Activated T-cell treated with anti-CD3 and anti-CD28 coated beads for 4 hours (primary cell): ENCODE measurements around the gene SLCO2A1.

ENCODE experiments used
- DNase-seq: peaks from one replicate; pipeline ENCODE4 v3.0.0-alpha.2; 2020

Gene SLCO2A1

DNA sequence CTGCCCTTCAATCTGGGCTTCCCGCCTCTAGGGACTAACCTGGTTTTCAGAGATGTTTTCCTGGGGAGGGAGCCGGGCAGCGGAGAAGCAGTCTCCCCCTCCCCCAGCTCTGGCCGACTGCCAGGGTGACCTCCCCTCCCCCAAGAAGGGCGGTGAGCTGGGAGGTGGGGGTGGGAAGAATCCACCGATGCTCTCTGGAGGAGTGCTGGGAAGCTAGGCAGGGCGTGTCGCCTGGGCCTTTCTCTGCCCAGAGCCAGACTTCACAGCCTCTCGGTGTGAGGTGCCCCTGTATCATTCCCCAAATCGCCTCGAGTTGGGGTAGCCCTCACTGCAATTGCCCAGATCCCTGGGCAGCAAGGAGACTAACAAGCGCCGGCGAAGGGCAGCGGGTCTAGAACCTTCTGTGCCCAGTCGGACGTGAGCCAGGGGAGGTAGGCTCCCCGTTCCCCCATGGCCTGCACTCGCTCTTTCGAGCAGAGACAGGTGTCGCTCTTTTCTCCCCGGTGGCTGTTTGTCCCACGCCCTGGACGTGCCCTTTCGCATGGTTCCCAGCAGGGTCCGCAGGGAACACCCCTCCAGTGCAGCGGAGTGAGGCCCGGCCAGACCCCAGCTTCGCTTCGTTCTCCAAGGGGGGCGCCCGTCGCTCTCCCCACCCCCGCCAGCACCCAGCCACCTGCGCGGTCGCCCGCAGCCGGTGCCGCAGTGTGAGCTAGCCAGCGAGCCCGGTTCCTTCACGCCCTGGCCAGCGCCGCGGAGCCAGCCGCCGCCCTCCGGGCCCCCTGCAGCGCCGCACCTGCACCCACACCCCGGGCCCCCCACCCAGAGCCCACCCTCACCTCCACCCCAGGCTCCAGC lies 135.1 kb downstream of the SLCO2A1 start:
- no peak for DNase-seq

GRCh38 chr3:133893683-133894352 lies 135.9 kb downstream of the SLCO2A1 start:
- no peak for DNase-seq

- DNase-seq = no peak
Measured at GRCh38 chr3:133892541-133893231, 137.0 kb downstream of the SLCO2A1 start.

GRCh38 chr3:133891662-133892378 lies 137.9 kb downstream of the SLCO2A1 start:
- DNase-seq = no peak

DNA sequence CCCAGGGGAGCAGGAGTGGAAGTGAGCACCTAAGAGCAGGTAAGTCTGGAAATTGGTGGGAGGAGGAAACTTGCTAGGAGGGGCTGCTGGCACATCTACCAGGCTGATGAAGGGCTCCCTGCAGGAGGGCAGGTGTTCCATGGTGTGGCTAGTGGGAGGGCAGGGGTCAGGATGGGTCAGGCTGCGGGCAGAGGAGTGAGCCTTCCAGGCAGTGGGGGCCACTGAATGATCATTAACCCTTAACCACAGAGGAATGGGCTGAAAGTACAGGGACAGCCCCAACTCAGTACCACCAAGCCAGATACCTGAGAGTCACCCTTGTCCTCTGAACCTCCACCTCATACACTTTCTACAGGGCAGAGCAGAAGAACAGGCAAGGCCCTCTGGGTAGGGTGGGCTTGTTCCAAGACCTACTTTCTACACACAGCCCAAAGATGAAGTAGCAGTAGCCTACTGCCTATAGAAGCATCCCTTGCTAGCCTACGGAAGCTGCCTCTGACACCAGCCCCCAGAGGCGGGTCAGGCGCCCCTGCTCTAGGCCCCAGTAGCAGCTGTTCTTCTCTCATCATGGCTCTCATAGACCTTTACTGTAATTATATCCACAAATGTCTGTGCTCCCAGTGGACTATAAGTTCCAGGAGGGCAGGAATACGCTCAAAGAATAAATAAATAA lies 138.6 kb downstream of the SLCO2A1 start:
- DNase-seq = no peak

GRCh38 chr3:133890037-133890436 lies 139.7 kb downstream of the SLCO2A1 start:
- DNase-seq = no peak

GRCh38 chr3:133888726-133889340 lies 140.9 kb downstream of the SLCO2A1 start:
- DNase-seq = no peak

DNA sequence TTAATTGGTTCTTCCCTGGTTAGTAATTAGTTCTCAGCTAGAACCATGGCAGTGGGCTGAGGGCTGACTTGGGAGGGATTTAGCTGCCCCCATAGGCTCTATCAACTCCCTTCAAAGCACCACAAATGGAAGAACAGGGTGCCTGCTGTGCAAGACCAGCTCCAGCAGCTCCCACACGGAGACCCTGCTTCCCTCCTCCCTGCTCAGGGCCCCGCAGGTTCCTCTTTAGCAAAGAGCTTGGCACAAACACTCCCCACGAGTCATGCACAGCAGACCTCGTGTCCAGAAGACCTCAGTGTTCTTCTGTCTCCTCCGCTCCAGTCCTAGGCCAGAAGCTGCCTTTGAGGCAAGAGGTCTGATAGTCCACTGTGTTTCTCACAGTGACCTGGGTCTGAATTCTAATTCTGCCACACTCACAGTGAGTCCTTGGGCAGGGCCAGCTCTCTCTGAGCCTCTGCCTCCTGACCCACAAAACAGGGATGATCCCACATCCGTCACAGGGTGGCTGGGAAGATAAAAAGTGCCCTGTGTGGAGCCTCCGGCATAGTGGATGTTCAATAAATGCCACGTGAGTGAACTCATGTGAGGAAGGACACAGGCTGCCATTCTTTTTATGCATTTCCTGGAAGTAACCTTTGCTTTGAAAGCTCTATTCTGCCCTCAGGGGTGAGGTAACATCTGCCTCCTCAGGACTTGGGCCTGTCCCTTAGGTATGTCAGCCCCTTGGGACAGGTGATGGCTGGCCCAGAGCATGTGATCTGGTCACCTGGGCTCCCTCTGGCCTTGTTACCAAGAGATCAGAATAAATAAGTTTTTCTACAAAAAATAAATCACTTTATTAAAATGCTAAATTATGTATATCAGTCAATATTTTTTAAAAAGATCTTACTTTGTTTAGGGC lies 141.7 kb downstream of the SLCO2A1 start:
- no peak for DNase-seq

DNA sequence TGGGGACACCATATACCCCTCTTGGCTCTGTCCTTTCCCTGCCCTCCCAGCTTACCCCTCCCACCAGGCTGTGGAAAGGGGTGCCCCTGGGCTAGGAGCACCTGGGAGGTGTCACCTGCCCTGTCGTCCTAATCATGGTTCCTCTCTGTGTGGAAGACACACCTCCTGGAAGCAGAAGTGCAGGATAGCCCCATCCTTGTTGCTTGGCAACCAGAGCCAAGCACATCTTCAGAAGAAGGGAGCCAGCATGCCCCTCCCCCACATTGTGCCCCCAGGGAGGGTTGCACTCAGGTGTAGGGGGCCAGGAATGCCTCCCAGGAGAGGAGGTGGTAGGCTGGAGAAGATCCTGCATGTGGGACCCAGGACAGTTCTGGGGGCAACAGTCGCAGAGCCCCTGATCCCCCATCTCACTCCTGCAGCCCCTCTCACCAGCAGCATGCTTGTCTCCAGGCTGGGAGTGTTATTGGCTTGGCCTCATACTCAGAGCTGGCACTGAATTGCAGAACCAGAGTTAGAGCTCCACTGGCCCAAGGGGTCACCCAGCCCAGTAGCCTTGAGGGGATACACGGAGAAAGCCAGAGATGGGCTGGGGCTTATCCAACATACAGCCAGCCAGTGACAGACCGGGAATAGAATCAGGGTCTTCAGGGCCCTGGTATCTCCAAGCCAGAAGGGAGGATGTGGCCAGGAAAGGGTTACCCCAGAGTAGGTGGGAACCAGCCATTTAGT lies 142.5 kb downstream of the SLCO2A1 start:
- DNase-seq = no peak

GRCh38 chr3:133886031-133886722 lies 143.5 kb downstream of the SLCO2A1 start:
- DNase-seq = no peak

DNA sequence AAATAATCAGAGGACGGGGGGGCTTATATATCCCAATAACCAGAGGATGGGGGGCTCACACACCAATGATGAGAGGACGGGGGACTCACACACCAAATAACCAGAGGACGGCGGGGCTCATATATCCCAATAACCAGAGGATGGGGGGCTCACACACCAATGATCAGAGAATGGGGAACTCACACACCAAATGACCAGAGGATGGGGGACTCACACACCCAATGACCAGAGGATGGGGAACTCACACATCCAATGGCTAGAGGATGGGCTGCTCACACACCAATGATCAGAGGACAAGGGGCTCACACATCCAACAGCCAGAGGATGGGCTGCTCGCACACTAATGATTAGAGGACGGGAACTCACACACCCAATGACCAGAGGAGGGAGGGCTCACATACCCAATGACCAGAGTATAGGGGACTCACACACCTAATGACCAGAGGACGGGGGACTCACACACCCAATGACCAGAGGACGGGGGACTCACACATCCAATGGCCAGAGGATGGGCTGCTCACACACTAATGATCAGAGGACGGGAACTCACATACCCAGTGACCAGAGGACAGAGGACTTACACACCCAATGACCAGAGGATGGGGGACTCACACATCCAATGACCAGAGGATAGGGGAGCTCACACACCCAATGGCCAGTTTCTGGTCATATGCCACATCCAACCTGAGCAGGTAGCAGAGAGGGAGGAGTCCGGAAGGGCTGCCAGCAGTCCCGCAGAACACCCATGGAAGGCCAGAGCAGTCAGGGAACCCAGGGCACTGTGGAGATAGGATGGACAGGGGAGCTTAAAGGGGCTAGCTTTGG lies 144.6 kb downstream of the SLCO2A1 start:
- no peak for DNase-seq

DNA sequence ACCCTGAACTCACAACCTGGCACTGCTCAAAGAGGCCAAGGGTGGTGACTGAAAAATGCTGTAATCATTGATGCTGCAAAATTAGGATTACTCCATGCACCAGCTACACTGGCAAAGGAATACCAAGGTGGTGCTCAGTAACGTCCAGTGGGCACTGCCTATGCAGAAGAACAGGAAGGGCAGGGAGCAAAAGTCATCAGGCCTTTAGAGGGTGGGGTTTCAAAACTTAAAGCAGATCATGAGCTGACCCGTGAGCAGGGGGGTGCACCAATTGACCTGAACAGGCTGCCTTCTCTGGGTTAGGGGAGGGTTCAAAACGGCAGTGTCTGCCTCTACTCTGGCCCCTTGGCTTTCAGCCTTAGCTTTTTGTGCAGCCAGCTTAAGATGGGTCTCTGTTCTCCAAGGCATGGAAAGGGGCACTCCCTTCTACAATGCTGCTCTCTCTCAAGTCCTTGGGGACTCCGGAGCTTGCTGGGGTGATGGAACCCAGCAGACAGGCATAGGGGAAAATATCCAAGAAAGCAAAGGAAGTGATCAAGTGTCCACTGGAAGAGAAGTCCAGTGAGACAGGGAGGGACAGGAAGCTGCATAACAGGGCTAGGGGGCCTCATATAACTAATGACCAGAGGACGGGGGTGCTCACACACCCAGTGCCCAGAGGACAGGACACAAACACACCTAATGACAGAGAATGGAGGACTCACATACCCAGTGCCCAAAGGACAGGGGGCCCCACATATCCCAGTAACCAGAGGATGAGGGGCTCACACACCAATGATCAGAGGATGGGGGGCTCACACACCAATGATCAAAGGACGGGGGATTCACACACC lies 145.5 kb downstream of the SLCO2A1 start:
- no peak for DNase-seq

- DNase-seq = no peak
Measured at GRCh38 chr3:133883641-133884040, 146.1 kb downstream of the SLCO2A1 start.

GRCh38 chr3:133882986-133883586 lies 146.6 kb downstream of the SLCO2A1 start:
- no peak for DNase-seq

GRCh38 chr3:133881939-133882825 lies 147.5 kb downstream of the SLCO2A1 start:
- no peak for DNase-seq

DNA sequence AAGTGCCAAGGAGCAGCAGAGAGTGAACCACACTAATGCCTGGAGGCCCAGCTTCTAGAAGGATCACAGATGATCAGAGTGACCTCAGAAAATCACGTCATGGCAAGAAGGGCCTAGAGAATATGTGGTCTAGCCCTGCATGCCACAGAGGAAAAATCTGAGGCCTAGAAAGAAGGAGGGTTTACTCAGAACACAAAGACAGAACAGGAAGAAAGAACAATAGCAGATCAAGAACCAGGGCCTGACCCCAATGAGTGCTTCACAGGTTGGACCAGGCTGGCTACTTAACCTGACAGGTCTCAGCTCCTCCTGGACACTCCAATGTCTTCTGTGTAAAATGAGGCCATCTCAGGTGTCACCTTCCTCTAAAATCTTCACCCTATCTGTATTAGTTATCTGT lies 148.2 kb downstream of the SLCO2A1 start:
- DNase-seq = no peak
